Liver (tissue), 9 donors: ENCODE measurements around the gene HOXB4. TPM values are rescaled to one million over a fixed set of nuclear protein-coding genes. Genes with fewer than 3 reads are reported as not detected.

Experiments
- DNase-seq: peaks from one replicate; pipeline ENCODE4 v3.0.0-alpha.2; 2017; ENCODE audit warnings: low spot score
- H3K27ac ChIP-seq, 2 donors: one replicate each; pipeline ENCODE4 v1.7.0; 2013; ENCODE audit warnings: inconsistent platforms in 2 of 2, low read length in 2 of 2, control low read depth in 1 of 2, low read depth in 1 of 2, mild to moderate bottlenecking in 1 of 2
- H3K27me3 ChIP-seq, 4 donors: one replicate each; pipeline versions ENCODE4 v1.6.1 to v1.7.0; 2013; ENCODE audit warnings: low read length in 3 of 4, inconsistent platforms in 1 of 4, mild to moderate bottlenecking in 1 of 4, moderate library complexity in 1 of 4; ENCODE audit not compliant: control insufficient read depth in 4 of 4, insufficient read depth in 4 of 4
- H3K36me3 ChIP-seq, 4 donors: one replicate each; pipeline versions ENCODE4 v1.6.1 to v1.7.0; 2013; ENCODE audit warnings: low read length in 3 of 4, mild to moderate bottlenecking in 3 of 4, low read depth in 1 of 4, moderate library complexity in 1 of 4; ENCODE audit not compliant: control insufficient read depth in 4 of 4, insufficient read depth in 3 of 4
- H3K4me1 ChIP-seq, 4 donors: one replicate each; pipeline versions ENCODE4 v1.6.1 to v1.7.0; 2013; ENCODE audit warnings: low read length in 3 of 4, mild to moderate bottlenecking in 3 of 4, moderate library complexity in 1 of 4; ENCODE audit not compliant: control insufficient read depth in 4 of 4, insufficient read depth in 4 of 4
- H3K4me3 ChIP-seq, 3 donors: one replicate each; pipeline versions ENCODE4 v1.6.1 to v1.7.0; 2013; ENCODE audit warnings: low read length in 3 of 3, control low read depth in 1 of 3, low read depth in 1 of 3, mild to moderate bottlenecking in 1 of 3
- H3K9ac ChIP-seq, 2 donors: one replicate each; pipeline ENCODE4 v1.7.0; 2013; ENCODE audit warnings: low read length in 2 of 2, mild to moderate bottlenecking in 2 of 2, moderate library complexity in 2 of 2, control low read depth in 1 of 2, low read depth in 1 of 2
- H3K9me3 ChIP-seq, 4 donors: one replicate each; pipeline versions ENCODE4 v1.6.1 to v1.7.0; 2013; ENCODE audit warnings: low read length in 3 of 4; ENCODE audit not compliant: control insufficient read depth in 4 of 4
- EGR1 ChIP-seq, 2 donors: IDR thresholded peaks; 2 replicates each; pipeline ENCODE4 v1.6.1; 2016 to 2018; ENCODE audit warnings: antibody characterized with exemption in 2 of 2, low read depth in 2 of 2
- FOXA1 ChIP-seq: IDR thresholded peaks from 2 replicates; pipeline ENCODE4 v1.6.1; 2016; ENCODE audit warnings: antibody characterized with exemption
- FOXA2 ChIP-seq: IDR thresholded peaks from 2 replicates; pipeline ENCODE4 v1.6.1; 2016; ENCODE audit warnings: antibody characterized with exemption
- GABPA ChIP-seq, 2 donors: IDR thresholded peaks in 1 of 2; conservative IDR thresholded peaks in 1 of 2; 2 replicates each; pipeline ENCODE4 v1.6.1; 2016; ENCODE audit warnings: antibody characterized with exemption in 2 of 2, mild to moderate bottlenecking in 1 of 2, moderate library complexity in 1 of 2
- HNF4A ChIP-seq, 2 donors: conservative IDR thresholded peaks; 2 replicates each; pipeline ENCODE4 v1.6.1; 2016; ENCODE audit warnings: antibody characterized with exemption in 2 of 2, mild to moderate bottlenecking in 2 of 2
- HNF4G ChIP-seq: IDR thresholded peaks from 2 replicates; pipeline ENCODE4 v1.6.1; 2016; ENCODE audit warnings: antibody characterized with exemption
- JUND ChIP-seq, 2 donors: IDR thresholded peaks; 2 replicates each; pipeline ENCODE4 v1.6.1; 2016; ENCODE audit warnings: antibody characterized with exemption in 2 of 2
- NR2F2 ChIP-seq: IDR thresholded peaks from 2 replicates; pipeline ENCODE4 v1.6.1; 2016; ENCODE audit warnings: antibody characterized with exemption
- RAD21 ChIP-seq, 2 donors: IDR thresholded peaks; 2 replicates each; pipeline ENCODE4 v1.6.1; 2016; ENCODE audit warnings: antibody characterized with exemption in 2 of 2, mild to moderate bottlenecking in 2 of 2
- RXRA ChIP-seq, 2 donors: IDR thresholded peaks; 2 replicates each; pipeline ENCODE4 v1.6.1; 2017 to 2018; ENCODE audit warnings: antibody characterized with exemption in 2 of 2, mild to moderate bottlenecking in 1 of 2
- SP1 ChIP-seq: IDR thresholded peaks from 2 replicates; pipeline ENCODE4 v1.6.1; 2018; ENCODE audit warnings: antibody characterized with exemption, mild to moderate bottlenecking
- TAF1 ChIP-seq: conservative IDR thresholded peaks from 2 replicates; pipeline ENCODE4 v1.6.1; 2016; ENCODE audit warnings: antibody characterized with exemption, mild to moderate bottlenecking
- YY1 ChIP-seq: IDR thresholded peaks from 2 replicates; pipeline ENCODE4 v1.6.1; 2016; ENCODE audit warnings: antibody characterized with exemption, mild to moderate bottlenecking
- WGBS: extraction: QIAGEN DNeasy Blood & Tissue Kit; methylation state at CpG from one replicate; pipeline ENCODE4 v1.1.7; 2013; 5-methylcytosine and 5-hydroxymethylcytosine counted together
- polyA plus RNA-seq, 2 donors: library from polyadenylated mRNA; stranded (reverse) in 1 of 2; unstranded in 1 of 2; fragments of 200-250 nt in 1 of 2; fragments of >200 nt in 1 of 2; fragmentation: Nextera tagmentation in 1 of 2; extraction: Ambion mirVana in 1 of 2; gene quantifications; one replicate each; pipeline versions ENCODE4 v1.2.1 to v1.2.3, GENCODE V29; 2013 to 2015
- total RNA-seq, 2 donors: library from RNA; depleted of rRNA; stranded (reverse); fragments of >200 nt; gene quantifications; one replicate each; pipeline ENCODE4 v1.2.3, GENCODE V29; 2014
- TF ChIP-seq, protein P1 (sequence below): IDR thresholded peaks from 2 replicates; pipeline ENCODE4 v1.6.1; 2016; ENCODE audit warnings: antibody characterized with exemption
- TF ChIP-seq, protein P2 (sequence below): fragments of 150-350 bp; IDR thresholded peaks from 2 replicates; pipeline ENCODE4 v1.5.1; 2017; ENCODE audit warnings: improper control_type of control experiment, low read depth, low read length; ENCODE audit not compliant: missing input control
- TF ChIP-seq, protein P3 (sequence below): IDR thresholded peaks from 2 replicates; pipeline ENCODE4 v1.6.1; 2016; ENCODE audit warnings: antibody characterized with exemption
- TF ChIP-seq, protein P4 (sequence below): IDR thresholded peaks from 2 replicates; pipeline ENCODE4 v1.6.1; 2016; ENCODE audit warnings: antibody characterized with exemption
- TF ChIP-seq, protein P5 (sequence below): IDR thresholded peaks from 2 replicates; pipeline ENCODE4 v1.6.1; 2016; ENCODE audit warnings: antibody characterized with exemption, mild to moderate bottlenecking
- donor health status: healthy.
- donor health status: healthy.
- donor health status: healthy.
- donor health status: healthy.
- donor health status: healthy.

HOXB4 gene
- total and polyA plus RNA-seq, 4 donors = 0.19 to 0.75 (median 0.50) TPM

DNA sequence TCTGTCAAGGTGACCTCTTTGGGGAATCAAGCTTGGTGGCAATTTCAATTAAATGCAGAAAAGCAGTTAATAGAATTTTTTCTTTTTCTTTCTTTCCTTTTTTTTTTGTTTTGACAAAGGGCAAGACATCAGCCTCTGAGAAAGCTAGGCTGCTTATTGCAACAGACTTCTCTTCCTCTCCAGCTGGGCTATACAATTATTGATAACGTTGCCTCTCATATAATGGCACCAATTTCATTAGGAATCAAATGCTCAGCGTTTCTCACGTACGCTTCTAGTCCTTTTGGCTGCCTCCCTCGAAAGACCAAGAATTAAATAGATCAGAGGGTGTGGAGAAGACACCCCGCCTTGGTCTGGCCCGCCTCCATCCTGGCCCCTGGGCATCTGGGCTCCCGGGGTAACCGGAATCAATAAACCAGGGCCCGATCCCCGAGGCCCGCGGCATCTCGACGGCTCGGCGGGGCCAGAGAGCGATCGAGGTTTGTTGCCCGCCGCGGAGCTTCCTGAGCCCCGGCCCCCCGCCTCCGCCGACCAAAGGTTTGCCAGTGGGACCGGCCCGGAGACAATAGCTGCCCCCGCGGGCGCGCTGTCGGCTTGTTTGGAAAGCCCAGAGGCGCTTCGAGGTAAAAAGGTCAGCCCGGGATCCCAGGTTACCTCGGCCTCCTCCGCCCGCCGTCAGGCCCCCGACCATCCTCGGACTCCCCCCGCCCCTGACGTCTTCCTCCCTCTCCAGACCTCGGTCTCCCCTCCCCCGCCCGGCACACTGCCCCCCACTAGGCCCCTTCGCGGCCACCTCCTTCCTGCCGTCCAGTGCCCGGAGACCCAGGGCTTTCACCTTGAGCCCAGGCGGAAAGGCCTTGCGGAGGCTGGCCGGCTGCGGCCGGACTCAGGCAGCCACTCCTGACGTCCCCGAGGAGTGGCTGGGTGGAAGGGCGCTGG is 51.3 kb downstream of the HOXB4 start:
- no peaks in the 10 kb centered on the region for H3K4me1 ChIP-seq
- H3K27me3 ChIP-seq = peaks cover 0 to 20% (median 7%) of the 10 kb centered on the region in 4 donors
- no peak overlapping the region for H3K27ac ChIP-seq
- peak overlapping the region in 1 of 3 donors; percentile 6 for H3K4me3 ChIP-seq
- no peaks in the 10 kb centered on the region for H3K9me3 ChIP-seq
- WGBS = 21% methylated on average over 59 of the region's 59 CpGs
- H3K36me3 ChIP-seq = no peaks in the 10 kb centered on the region
- DNase-seq = no peak
- H3K9ac ChIP-seq = no peak overlapping the region
- no peak for TF ChIP-seq EGR1 (IDR thresholded peaks at IDR 0.05; ENCODE audit: low read depth in 2 of 2)
- TF ChIP-seq, protein P1, sequence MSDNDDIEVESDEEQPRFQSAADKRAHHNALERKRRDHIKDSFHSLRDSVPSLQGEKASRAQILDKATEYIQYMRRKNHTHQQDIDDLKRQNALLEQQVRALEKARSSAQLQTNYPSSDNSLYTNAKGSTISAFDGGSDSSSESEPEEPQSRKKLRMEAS = no peak
- TF ChIP-seq, protein P2, sequence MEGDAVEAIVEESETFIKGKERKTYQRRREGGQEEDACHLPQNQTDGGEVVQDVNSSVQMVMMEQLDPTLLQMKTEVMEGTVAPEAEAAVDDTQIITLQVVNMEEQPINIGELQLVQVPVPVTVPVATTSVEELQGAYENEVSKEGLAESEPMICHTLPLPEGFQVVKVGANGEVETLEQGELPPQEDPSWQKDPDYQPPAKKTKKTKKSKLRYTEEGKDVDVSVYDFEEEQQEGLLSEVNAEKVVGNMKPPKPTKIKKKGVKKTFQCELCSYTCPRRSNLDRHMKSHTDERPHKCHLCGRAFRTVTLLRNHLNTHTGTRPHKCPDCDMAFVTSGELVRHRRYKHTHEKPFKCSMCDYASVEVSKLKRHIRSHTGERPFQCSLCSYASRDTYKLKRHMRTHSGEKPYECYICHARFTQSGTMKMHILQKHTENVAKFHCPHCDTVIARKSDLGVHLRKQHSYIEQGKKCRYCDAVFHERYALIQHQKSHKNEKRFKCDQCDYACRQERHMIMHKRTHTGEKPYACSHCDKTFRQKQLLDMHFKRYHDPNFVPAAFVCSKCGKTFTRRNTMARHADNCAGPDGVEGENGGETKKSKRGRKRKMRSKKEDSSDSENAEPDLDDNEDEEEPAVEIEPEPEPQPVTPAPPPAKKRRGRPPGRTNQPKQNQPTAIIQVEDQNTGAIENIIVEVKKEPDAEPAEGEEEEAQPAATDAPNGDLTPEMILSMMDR = no peak
- no peak for TF ChIP-seq HNF4A (conservative IDR thresholded peaks at IDR 0.05)
- TF ChIP-seq HNF4G = no peak
- TF ChIP-seq, protein P3, sequence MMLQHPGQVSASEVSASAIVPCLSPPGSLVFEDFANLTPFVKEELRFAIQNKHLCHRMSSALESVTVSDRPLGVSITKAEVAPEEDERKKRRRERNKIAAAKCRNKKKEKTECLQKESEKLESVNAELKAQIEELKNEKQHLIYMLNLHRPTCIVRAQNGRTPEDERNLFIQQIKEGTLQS = no peak
- TF ChIP-seq, protein P4, sequence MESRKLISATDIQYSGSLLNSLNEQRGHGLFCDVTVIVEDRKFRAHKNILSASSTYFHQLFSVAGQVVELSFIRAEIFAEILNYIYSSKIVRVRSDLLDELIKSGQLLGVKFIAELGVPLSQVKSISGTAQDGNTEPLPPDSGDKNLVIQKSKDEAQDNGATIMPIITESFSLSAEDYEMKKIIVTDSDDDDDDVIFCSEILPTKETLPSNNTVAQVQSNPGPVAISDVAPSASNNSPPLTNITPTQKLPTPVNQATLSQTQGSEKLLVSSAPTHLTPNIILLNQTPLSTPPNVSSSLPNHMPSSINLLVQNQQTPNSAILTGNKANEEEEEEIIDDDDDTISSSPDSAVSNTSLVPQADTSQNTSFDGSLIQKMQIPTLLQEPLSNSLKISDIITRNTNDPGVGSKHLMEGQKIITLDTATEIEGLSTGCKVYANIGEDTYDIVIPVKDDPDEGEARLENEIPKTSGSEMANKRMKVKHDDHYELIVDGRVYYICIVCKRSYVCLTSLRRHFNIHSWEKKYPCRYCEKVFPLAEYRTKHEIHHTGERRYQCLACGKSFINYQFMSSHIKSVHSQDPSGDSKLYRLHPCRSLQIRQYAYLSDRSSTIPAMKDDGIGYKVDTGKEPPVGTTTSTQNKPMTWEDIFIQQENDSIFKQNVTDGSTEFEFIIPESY = no peak
- no peak for TF ChIP-seq FOXA1
- TF ChIP-seq NR2F2 = no peak
- TF ChIP-seq GABPA (IDR thresholded peaks at IDR 0.05 in 1 of 2, conservative IDR thresholded peaks at IDR 0.05 in 1 of 2) = no peak
- no peak for TF ChIP-seq RXRA (IDR thresholded peaks at IDR 0.05)
- no peak for TF ChIP-seq RAD21 (IDR thresholded peaks at IDR 0.05)
- TF ChIP-seq, protein P5, sequence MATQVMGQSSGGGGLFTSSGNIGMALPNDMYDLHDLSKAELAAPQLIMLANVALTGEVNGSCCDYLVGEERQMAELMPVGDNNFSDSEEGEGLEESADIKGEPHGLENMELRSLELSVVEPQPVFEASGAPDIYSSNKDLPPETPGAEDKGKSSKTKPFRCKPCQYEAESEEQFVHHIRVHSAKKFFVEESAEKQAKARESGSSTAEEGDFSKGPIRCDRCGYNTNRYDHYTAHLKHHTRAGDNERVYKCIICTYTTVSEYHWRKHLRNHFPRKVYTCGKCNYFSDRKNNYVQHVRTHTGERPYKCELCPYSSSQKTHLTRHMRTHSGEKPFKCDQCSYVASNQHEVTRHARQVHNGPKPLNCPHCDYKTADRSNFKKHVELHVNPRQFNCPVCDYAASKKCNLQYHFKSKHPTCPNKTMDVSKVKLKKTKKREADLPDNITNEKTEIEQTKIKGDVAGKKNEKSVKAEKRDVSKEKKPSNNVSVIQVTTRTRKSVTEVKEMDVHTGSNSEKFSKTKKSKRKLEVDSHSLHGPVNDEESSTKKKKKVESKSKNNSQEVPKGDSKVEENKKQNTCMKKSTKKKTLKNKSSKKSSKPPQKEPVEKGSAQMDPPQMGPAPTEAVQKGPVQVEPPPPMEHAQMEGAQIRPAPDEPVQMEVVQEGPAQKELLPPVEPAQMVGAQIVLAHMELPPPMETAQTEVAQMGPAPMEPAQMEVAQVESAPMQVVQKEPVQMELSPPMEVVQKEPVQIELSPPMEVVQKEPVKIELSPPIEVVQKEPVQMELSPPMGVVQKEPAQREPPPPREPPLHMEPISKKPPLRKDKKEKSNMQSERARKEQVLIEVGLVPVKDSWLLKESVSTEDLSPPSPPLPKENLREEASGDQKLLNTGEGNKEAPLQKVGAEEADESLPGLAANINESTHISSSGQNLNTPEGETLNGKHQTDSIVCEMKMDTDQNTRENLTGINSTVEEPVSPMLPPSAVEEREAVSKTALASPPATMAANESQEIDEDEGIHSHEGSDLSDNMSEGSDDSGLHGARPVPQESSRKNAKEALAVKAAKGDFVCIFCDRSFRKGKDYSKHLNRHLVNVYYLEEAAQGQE = no peak
- TF ChIP-seq TAF1 = no peak
- TF ChIP-seq SP1 = no peak
- no peak for TF ChIP-seq FOXA2
- TF ChIP-seq YY1 = no peak
- no peak for TF ChIP-seq JUND (IDR thresholded peaks at IDR 0.05)

Other genes with a start within 250 kb of the HOXB4 start
- gene SKAP1, start 148.1 kb downstream of the HOXB4 start, total RNA-seq = 1 to 10 TPM; 2.5 to 7.2 TPM
- 10 to 100 TPM; 15.4 to 20.8 TPM for gene SKAP1, start 148.1 kb downstream of the HOXB4 start, polyA plus RNA-seq
- not detected for gene HOXB1, start 47.3 kb downstream of the HOXB4 start, total RNA-seq
- not detected for gene HOXB1, start 47.3 kb downstream of the HOXB4 start, polyA plus RNA-seq
- gene HOXB2, start 33.2 kb downstream of the HOXB4 start, total RNA-seq = 1 to 10 TPM in 1 of 2 donors, under 1 TPM in 1; 0.67 to 2.3 TPM
- gene HOXB2, start 33.2 kb downstream of the HOXB4 start, polyA plus RNA-seq = 1 to 10 TPM; 1.3 to 2.5 TPM
- gene HOXB3, start 11.9 kb upstream of the HOXB4 start, total RNA-seq = 1 to 10 TPM in 1 of 2 donors, under 1 TPM in 1; 0.75 to 2.2 TPM
- 1 to 10 TPM; 1.0 to 1.3 TPM for gene HOXB3, start 11.9 kb upstream of the HOXB4 start, polyA plus RNA-seq
- gene HOXB5, start 15.4 kb upstream of the HOXB4 start, total RNA-seq = under 1 TPM in 1 of 2 donors, not detected in 1; 0.08 TPM
- gene HOXB5, start 15.4 kb upstream of the HOXB4 start, polyA plus RNA-seq = under 1 TPM; 0.36 to 0.38 TPM
- under 1 TPM; 0.17 to 0.33 TPM for gene HOXB6, start 26.6 kb upstream of the HOXB4 start, total RNA-seq
- 1 to 10 TPM in 1 of 2 donors, under 1 TPM in 1; 0.58 to 1.1 TPM for gene HOXB6, start 26.6 kb upstream of the HOXB4 start, polyA plus RNA-seq
- gene HOXB7, start 32.7 kb upstream of the HOXB4 start, total RNA-seq = under 1 TPM; 0.08 to 0.28 TPM
- under 1 TPM; 0.26 to 0.31 TPM for gene HOXB7, start 32.7 kb upstream of the HOXB4 start, polyA plus RNA-seq
- gene HOXB8, start 36.9 kb upstream of the HOXB4 start, total RNA-seq = not detected
- gene HOXB8, start 36.9 kb upstream of the HOXB4 start, polyA plus RNA-seq = not detected
- gene HOXB9, start 48.0 kb upstream of the HOXB4 start, total RNA-seq = not detected
- gene HOXB9, start 48.0 kb upstream of the HOXB4 start, polyA plus RNA-seq = not detected
- gene PRAC1, start 144.2 kb upstream of the HOXB4 start, total RNA-seq = not detected
- not detected for gene PRAC1, start 144.2 kb upstream of the HOXB4 start, polyA plus RNA-seq
- gene PRAC2, start 144.8 kb upstream of the HOXB4 start, total RNA-seq = not detected
- gene PRAC2, start 144.8 kb upstream of the HOXB4 start, polyA plus RNA-seq = not detected
- not detected for gene HOXB13, start 150.4 kb upstream of the HOXB4 start, total RNA-seq
- not detected for gene HOXB13, start 150.4 kb upstream of the HOXB4 start, polyA plus RNA-seq
- gene TTLL6, start 238.9 kb upstream of the HOXB4 start, total RNA-seq = under 1 TPM in 1 of 2 donors, not detected in 1; 0.08 TPM
- gene TTLL6, start 238.9 kb upstream of the HOXB4 start, polyA plus RNA-seq = under 1 TPM in 1 of 2 donors, not detected in 1; 0.02 TPM